Kidney capillary endothelial cell (primary cell): ENCODE data around the gene GTSE1.
A peak's percentile ranks its signal among the peaks of the same experiment; 100 is the strongest.

Experiments used
- DNase-seq: peaks from one replicate; pipeline ENCODE4 v3.0.0-alpha.2; 2018; ENCODE audit warnings: low spot score

GTSE1 gene

DNA sequence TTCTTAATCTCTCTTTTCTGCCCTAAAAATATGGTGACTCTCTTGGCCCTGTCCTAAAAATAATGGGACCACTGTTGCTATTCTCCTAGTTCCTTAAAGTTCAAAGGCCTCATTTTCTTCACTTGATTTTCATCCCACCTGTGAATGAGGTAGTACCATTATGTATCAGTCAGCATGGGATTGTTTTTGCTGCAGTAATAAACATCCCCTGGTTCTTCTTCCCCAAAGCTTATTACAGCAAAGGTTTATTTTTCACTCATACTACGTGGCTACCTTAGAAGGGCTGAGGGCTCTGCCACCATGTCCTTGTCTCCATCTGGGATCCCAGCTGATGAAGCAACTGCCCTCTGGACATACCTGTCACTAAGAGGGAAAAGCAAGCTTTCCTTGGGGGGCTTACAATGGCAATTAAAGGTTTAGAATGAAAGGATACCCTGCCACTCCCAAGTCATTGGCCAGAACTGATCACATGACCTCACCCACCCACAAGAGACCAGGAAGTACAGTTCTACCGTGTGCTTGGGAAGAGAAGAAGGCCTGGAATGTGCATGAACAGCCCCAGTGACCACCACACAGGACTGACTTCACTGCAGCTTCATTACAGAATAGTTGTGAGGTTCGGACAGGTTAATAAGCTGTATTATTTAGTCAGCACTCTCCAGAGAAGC lies 21.1 kb upstream of the GTSE1 start:
- no peak for DNase-seq

- no peak for DNase-seq
Measured at GRCh38 chr22:46276563-46276962, 20.1 kb upstream of the GTSE1 start.

GRCh38 chr22:46278656-46279645 lies 17.7 kb upstream of the GTSE1 start:
- no peak for DNase-seq

DNA sequence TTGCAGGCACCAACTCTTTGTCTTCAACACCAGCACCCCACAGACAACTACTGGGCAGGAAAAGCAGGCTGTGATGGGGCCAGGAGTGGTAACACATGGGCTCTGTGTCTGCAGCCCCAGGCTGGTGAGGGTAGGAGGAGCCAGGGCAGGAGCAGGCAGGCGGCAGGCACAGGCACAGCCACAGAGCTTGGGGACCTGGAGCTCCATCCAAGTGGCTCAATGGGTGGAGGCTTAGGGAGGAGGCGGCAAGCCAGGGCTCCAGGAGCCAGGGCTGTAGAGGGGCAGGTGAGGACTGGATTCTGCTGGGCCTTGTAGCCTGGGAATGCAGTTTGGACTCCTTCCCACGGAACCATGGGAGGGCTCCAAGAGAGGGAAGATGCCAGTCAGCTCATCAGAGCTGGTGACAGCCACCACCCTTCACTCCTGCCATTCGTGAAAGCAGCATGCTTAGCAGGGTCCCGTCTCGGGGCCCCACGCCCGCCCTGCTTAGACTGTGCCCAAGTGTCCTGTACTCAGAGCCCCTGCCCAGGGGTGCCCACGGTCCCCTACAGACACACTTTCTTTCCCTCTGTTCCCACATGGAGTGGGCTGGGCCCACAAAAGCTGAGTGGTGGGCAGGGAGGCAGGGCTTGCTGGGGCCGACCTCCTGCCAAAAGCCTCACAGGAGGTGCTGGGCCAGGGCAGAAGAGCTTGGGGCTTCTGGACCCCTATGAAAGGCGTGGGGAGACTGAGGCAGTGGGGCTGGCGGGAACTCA lies 16.4 kb upstream of the GTSE1 start:
- no peak for DNase-seq

GRCh38 chr22:46280999-46281623 lies 15.6 kb upstream of the GTSE1 start:
- no peak for DNase-seq

GRCh38 chr22:46281866-46282678 lies 14.6 kb upstream of the GTSE1 start:
- DNase-seq, result no peak

DNA sequence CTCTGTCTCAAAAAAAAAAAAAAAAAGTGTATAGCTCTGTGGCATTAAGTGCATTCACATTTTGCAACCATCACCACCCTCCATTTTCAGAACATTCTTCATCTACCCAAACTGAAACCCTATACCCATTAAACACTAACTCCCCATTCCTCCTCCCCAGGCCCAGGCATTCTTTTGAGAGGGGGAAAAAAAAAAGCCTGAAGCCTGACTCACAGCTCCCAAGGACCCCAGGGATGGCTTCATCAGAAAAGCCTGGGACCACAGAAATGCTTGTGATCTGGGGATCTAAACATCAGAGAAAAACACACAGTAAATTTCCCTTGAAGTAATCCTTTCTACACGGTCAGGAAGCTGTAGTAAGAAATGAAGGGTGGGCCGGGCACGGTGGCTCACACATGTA lies 10.7 kb upstream of the GTSE1 start:
- DNase-seq, result no peak

GRCh38 chr22:46286941-46287872 lies 9.5 kb upstream of the GTSE1 start:
- no peak for DNase-seq

DNA sequence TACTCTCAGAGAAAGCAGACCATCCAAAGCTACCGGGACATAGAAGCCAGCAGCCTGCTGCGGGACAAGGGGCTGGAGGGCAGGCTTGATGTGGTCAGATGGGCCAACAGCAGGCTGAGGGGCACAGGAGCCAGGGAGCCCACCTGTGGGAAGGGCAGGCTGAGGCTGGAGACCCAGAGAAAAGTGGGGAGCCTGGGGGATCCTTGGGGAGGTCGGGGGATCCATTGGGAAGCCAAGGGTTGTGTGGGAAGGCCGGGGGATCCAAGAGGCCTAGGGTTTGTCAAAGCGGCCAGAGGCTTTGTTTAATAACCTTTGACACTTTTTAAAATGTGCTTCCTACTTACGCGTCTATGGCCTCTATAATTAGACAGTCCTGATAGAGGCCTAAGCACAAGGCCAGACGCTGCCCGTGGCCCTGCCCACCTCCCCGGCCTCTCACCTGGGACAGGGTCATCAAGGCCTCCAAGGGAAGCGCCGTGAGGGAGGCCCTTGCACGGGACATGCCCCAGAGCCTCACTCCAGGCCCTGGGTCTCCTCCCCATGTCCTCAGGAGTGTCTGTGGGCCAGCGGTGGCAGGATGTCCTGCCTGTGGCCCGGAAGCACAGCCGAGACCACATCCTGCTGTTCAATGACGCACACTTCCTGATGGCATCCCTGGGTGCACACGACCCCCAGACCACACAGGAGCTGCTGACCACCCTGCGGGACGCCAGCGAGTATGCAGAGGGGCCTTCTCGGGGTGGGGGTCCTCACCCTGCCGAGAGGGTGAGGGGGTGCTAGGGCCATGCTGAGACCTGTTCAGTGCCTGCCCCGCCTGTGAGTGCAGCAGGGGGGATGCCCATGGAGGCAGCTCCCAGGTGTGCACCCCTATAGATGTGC lies 8.6 kb upstream of the GTSE1 start:
- peak; percentile 90 for DNase-seq

- DNase-seq, result no peak
Measured at GRCh38 chr22:46288846-46289243, 7.8 kb upstream of the GTSE1 start.

DNA sequence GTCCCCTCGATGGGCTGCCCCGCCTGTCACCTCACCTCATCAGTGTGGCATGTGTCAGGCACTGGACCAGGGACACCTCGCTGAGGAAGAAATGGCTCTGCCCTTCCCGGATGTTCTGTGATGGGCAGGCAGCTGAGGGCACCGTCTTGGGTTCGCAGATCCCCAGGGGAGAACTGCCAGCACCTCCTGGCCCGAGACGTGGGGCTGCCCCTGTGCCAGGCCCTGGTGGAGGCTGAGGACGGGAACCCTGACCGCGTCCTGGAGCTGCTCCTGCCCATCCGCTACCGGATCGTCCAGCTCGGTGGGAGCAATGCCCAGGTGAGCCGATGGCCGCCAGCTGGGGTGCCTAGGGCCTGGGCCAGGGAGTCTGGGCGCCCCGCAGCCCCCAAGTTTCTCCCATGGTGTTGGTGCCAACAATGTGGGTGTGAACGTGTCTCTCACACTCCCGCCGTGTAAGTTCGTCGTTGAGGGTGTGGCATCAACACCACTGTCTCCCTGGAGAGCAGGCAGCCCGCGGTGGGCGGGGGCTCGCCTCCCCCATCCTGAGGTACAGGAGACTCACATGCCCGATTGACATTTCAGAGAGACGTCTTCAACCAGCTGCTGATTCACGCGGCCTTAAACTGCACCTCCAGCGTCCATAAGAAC lies 7.3 kb upstream of the GTSE1 start:
- no peak for DNase-seq

DNA sequence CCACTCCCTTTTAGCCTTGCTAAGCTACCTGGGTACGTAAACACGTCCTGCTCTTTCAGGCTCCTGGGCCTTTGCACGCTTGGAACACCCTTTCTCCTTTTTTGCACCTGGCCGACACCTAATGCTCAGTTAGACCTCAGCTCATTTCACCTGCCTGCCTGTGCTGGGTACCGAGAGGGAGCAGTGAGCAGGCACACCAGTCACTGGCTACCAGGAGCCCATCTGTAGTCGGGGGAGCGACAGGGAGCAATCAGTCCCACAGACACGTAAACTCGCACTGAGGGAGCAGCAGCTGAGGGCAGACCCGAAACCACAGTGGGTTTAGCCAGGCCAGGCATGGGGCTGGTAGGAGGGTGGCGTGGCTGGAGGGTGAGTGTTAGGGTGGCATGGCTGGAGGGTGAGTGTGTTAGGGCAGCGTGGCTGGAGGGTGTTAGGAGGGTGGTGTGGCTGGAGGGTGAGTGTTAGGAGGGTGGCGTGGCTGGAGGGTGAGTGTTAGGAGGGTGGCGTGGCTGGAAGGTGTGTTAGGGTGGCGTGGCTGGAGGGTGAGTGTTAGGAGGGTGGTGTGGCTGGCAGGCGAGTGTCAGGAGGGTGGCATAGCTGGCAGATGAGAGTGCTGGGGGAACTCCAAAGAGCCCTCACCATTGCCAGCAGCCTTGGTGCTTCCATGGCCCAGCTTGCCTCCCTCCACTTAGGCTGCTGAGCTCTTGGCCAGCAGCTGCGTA lies 6.4 kb upstream of the GTSE1 start:
- DNase-seq, result no peak

GRCh38 chr22:46290843-46291785 lies 5.6 kb upstream of the GTSE1 start:
- no peak for DNase-seq

DNA sequence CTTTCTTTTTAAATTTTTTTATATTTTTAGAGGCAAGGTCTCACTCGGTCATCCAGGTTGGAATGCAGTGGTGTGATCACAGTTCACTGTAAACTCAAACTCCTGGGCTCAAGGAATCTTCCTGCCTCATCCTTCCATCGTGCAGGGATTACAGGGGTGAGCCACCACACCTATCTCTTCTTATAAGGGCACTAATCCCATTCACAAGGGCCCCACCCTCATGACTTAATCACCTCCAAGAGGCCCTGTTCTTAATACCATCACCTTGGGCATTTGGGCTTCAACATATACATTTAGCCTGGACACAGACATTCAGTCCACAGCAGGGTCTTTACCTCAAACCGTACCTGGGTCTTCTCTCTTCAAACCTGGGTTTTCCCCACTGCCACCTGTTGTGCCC lies 4.5 kb upstream of the GTSE1 start:
- DNase-seq, result no peak

DNA sequence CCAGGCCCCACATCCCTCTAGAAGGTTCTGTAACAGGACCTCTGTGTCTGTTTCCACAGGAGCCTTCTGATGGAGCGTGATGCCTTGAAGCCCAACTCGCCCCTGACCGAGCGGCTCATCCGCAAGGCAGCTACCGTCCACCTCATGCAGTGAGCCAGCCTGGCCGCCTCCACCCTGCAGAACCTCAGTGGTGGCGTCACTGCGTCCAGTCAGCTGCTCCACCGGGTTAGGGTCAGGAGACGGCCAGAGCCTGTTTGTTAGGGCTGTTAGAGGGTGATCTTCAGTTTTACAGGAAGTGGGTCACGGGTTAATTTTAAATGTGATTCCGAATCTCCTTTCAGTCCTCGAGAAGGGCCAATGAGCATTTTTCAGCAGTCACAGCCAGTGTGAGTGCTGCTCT lies 3.9 kb upstream of the GTSE1 start:
- no peak for DNase-seq

DNA sequence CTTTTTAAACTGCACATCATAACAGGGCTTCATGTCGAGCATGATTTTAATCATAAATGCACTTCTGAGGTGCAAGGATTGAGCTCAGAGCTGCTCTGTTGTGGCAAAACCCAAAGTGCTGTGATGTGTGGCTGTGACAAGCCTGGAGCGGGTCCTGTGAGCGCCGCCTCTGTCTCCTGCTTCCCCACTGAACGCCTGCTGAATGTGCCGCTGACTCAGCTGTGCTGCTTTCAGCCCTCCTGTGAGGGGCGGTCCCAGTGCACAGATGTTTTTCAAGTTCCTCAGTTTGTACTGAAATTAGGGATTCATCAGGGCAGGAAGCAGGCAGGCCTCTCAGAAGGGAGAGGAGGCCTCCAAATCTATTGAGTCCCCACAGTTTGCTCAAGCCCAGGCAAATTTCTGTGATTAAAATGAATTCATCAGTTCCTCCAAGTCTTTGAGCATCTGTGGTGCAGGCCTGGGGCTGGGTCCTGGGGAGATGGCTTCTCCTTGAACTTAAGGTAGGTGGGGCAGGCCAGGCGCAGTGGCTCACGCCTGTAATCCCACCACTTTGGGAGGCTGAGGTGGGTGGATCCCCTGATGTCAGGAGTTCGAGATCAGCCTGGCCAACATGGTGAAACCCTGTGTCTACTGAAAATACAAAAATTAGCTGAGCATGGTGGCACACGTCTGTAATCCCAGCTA lies 3.0 kb upstream of the GTSE1 start:
- DNase-seq, result no peak
